ENCODE results near the gene MATN4.

The MATN4 gene

GRCh38 chr20:45246109-45246508 lies 62.0 kb downstream of the MATN4 start:
- DNase-seq = no peak
